HCT116 (cell line): ENCODE data around the gene CHID1. TPM values are rescaled to one million over a fixed set of nuclear protein-coding genes. Genes with fewer than 3 reads are reported as not detected.

Experiments used
- ATAC-seq: fragments of 200-7000 bp; cut with Tn5 transposase; 2 replicates; pipeline ENCODE4 v1.9.1; 2020; ENCODE audit warnings: mild to moderate bottlenecking, moderate library complexity
- BruUV-seq: library from RNA; stranded (reverse); fragments of 400-500 nt; replicated peaks from 2 replicates; lab custom pipeline; 2021; lab: Mats Ljungman, UMichigan
- CTCF ChIA-PET: fragments of 300-600 bp; sonication (Branson Sonifier 250); formaldehyde crosslinking; loops from one replicate; lab custom pipeline; 2021; ENCODE audit warnings: antibody characterized with exemption; lab: Charles Lee
- POLR2A ChIA-PET: fragments of 300-600, 350-600 bp; sonication (Branson Sonifier 250); formaldehyde crosslinking; loops from one replicate; lab custom pipeline; 2021; ENCODE audit warnings: antibody characterized with exemption; lab: Charles Lee
- RAD21 ChIA-PET, 2 experiments: fragments of 300-600 bp; sonication (Branson Sonifier 250); formaldehyde crosslinking; loops; one replicate each; lab custom pipeline; 2023; ENCODE audit warnings: low total read pairs in 2 of 2; ENCODE audit not compliant: uncharacterized antibody in 2 of 2, unreplicated experiment in 2 of 2, low non-redundant PET in 1 of 2; lab: Charles Lee
- DNase-seq: peaks from one replicate; pipeline ENCODE4 v3.0.0-alpha.2; 2010; ENCODE audit warnings: low read depth, low spot score
- H2AFZ ChIP-seq: fragments of 200-600 bp; shearing (Covaris generic), sonication (generic); 2 replicates; pipeline ENCODE4 v1.6.1; 2017; ENCODE audit warnings: low read depth, mixed run types, mixed read lengths, antibody characterized with exemption, low read length; ENCODE audit not compliant: poor library complexity, severe bottlenecking
- H3K27ac ChIP-seq: 2 replicates; pipeline ENCODE4 v1.5.1; 2012; ENCODE audit warnings: low read depth, low read length
- H3K27me3 ChIP-seq: fragments of 200-600 bp; sonication (generic); 2 replicates; pipeline ENCODE4 v1.6.1; 2016; ENCODE audit warnings: mixed run types, low read length, mixed read lengths; ENCODE audit not compliant: insufficient read depth
- H3K36me3 ChIP-seq, 2 experiments: fragments of 200-500 bp in 1 of 2; fragments of 200-600 bp in 1 of 2; sonication (Bioruptor generic) in 1 of 2; sonication (generic) in 1 of 2; 2 replicates each; pipeline versions ENCODE4 v1.5.1 to v1.6.1; 2014 to 2016; ENCODE audit warnings: low read length in 2 of 2, inconsistent platforms in 1 of 2, mixed read lengths in 1 of 2, mixed run types in 1 of 2; ENCODE audit not compliant: insufficient read depth in 2 of 2, control insufficient read depth in 1 of 2
- H3K4me1 ChIP-seq, 2 experiments: fragments of 200-600 bp in 1 of 2; sonication (generic) in 1 of 2; 2 replicates each; pipeline versions ENCODE4 v1.5.1 to v1.6.1; 2012 to 2017; ENCODE audit warnings: low read length in 2 of 2, inconsistent platforms in 1 of 2, mild to moderate bottlenecking in 1 of 2, mixed read lengths in 1 of 2, mixed run types in 1 of 2, moderate library complexity in 1 of 2; ENCODE audit not compliant: insufficient read depth in 2 of 2, control insufficient read depth in 1 of 2
- H3K4me2 ChIP-seq: fragments of 200-600 bp; sonication (generic); 2 replicates; pipeline ENCODE4 v1.6.1; 2017; ENCODE audit warnings: mixed run types, low read length, mixed read lengths
- H3K4me3 ChIP-seq, 2 experiments: fragments of 200-600 bp in 1 of 2; sonication (generic) in 1 of 2; replicated peaks in 1 of 2; 2 replicates each; pipeline ENCODE4 v1.5.1; 2011 to 2016; ENCODE audit warnings: low read length in 2 of 2, control low read depth in 1 of 2, low read depth in 1 of 2, mild to moderate bottlenecking in 1 of 2, mixed read lengths in 1 of 2, mixed run types in 1 of 2
- H3K79me2 ChIP-seq: fragments of 200-600 bp; sonication (generic); 2 replicates; pipeline ENCODE4 v1.6.1; 2017; ENCODE audit warnings: mild to moderate bottlenecking, mixed run types, low read length, moderate library complexity, mixed read lengths; ENCODE audit not compliant: insufficient read depth
- H3K9ac ChIP-seq: fragments of 200-600 bp; sonication (generic); 2 replicates; pipeline ENCODE4 v1.6.1; 2016; ENCODE audit warnings: low read length, mixed read lengths
- H3K9me2 ChIP-seq: fragments of 200-600 bp; sonication (generic), shearing (Covaris generic); 2 replicates; pipeline ENCODE4 v1.6.1; 2017; ENCODE audit warnings: mixed run types, mild to moderate bottlenecking, moderate library complexity; ENCODE audit not compliant: insufficient read depth
- H3K9me3 ChIP-seq, 2 experiments: fragments of 200-500 bp in 1 of 2; fragments of 200-600 bp in 1 of 2; sonication (Bioruptor generic) in 1 of 2; sonication (generic) in 1 of 2; 2 replicates each; pipeline ENCODE4 v1.6.1; 2014 to 2017; ENCODE audit warnings: low read length in 2 of 2, mixed read lengths in 2 of 2, inconsistent platforms in 1 of 2, low read depth in 1 of 2, mild to moderate bottlenecking in 1 of 2, mixed run types in 1 of 2, moderate library complexity in 1 of 2; ENCODE audit not compliant: control insufficient read depth in 1 of 2, insufficient read depth in 1 of 2
- H4K20me1 ChIP-seq: fragments of 200-600 bp; sonication (generic), shearing (Covaris generic); 2 replicates; pipeline ENCODE4 v1.6.1; 2017; ENCODE audit warnings: mixed run types, mild to moderate bottlenecking, moderate library complexity; ENCODE audit not compliant: insufficient read depth
- ELF1 ChIP-seq: IDR thresholded peaks from 2 replicates; pipeline ENCODE4 v1.6.1; 2012; ENCODE audit warnings: low read depth, borderline replicate concordance
- POLR2AphosphoS5 ChIP-seq: IDR thresholded peaks from 2 replicates; pipeline ENCODE4 v1.6.1; 2011; ENCODE audit warnings: mild to moderate bottlenecking, low read depth, low read length, moderate library complexity
- SRF ChIP-seq: IDR thresholded peaks from 2 replicates; pipeline ENCODE4 v1.6.1; 2012; ENCODE audit warnings: low read depth
- YY1 ChIP-seq: IDR thresholded peaks from 2 replicates; pipeline ENCODE4 v1.6.1; 2011; ENCODE audit warnings: low read length, low read depth, moderate library complexity, mild to moderate bottlenecking; ENCODE audit not compliant: insufficient replicate concordance; ENCODE audit errors: extremely low read depth
- ZFX ChIP-seq: fragments of 450-650 bp; IDR thresholded peaks from 2 replicates; pipeline ENCODE4 v1.6.1; 2017
- intact Hi-C: fragments of 100-400 bp; cut with micrococcal nuclease; formaldehyde crosslinking; loops from 2 replicates; pipeline ENCODE4 v1.10.0; 2022
- total RNA-seq: library from RNA; stranded (reverse); gene quantifications from one replicate; pipeline ENCODE4 v1.2.1, GENCODE V29; 2021; ENCODE audit not compliant: unreplicated experiment
- TF ChIP-seq, protein P1 (sequence below): IDR thresholded peaks from 2 replicates; pipeline ENCODE4 v1.6.1; 2011; ENCODE audit warnings: mild to moderate bottlenecking, low read length, moderate library complexity; ENCODE audit not compliant: insufficient replicate concordance; ENCODE audit errors: extremely low read depth
- TF ChIP-seq, protein P2 (sequence below), 3 experiments: fragments of 200-600 bp in 1 of 3; sonication (generic) in 1 of 3; IDR thresholded peaks in 2 of 3; conservative IDR thresholded peaks in 1 of 3; 2 replicates each; pipeline ENCODE4 v1.5.1; 2012 to 2017; ENCODE audit warnings: low read depth in 2 of 3, low read length in 2 of 3, antibody characterized with exemption in 1 of 3, borderline replicate concordance in 1 of 3, control low read depth in 1 of 3, mild to moderate bottlenecking in 1 of 3, mixed read lengths in 1 of 3, mixed run types in 1 of 3, moderate library complexity in 1 of 3; ENCODE audit not compliant: insufficient read depth in 1 of 3

Gene CHID1
- total RNA-seq, 1 experiment from 2014 or later, result 102 TPM

DNA sequence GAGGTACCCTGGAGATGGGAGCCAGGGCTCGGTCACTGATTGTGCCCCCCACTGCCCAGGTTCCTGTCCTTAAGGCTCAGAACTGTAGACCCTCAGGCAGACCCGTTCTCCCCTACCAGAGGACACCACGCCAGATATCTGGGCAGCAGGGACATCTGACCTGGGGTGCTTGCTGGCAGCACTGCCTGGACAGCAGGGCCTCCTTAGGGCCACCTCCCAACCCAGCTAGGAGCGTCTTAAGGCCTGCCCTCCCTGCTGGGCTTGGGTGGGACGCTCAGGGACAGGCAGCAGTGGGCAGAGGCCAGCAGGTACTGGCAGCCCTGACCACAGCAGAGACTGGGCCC, 71.4 kb downstream of the CHID1 start (continued):
- TF ChIP-seq, protein P1, sequence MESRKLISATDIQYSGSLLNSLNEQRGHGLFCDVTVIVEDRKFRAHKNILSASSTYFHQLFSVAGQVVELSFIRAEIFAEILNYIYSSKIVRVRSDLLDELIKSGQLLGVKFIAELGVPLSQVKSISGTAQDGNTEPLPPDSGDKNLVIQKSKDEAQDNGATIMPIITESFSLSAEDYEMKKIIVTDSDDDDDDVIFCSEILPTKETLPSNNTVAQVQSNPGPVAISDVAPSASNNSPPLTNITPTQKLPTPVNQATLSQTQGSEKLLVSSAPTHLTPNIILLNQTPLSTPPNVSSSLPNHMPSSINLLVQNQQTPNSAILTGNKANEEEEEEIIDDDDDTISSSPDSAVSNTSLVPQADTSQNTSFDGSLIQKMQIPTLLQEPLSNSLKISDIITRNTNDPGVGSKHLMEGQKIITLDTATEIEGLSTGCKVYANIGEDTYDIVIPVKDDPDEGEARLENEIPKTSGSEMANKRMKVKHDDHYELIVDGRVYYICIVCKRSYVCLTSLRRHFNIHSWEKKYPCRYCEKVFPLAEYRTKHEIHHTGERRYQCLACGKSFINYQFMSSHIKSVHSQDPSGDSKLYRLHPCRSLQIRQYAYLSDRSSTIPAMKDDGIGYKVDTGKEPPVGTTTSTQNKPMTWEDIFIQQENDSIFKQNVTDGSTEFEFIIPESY, result no peak
- TF ChIP-seq ELF1 (no peak), SRF (no peak), YY1 (no peak)

GRCh38 chr11:838441-839279, 72.0 kb downstream of the CHID1 start:
- TF ChIP-seq, protein P2, sequence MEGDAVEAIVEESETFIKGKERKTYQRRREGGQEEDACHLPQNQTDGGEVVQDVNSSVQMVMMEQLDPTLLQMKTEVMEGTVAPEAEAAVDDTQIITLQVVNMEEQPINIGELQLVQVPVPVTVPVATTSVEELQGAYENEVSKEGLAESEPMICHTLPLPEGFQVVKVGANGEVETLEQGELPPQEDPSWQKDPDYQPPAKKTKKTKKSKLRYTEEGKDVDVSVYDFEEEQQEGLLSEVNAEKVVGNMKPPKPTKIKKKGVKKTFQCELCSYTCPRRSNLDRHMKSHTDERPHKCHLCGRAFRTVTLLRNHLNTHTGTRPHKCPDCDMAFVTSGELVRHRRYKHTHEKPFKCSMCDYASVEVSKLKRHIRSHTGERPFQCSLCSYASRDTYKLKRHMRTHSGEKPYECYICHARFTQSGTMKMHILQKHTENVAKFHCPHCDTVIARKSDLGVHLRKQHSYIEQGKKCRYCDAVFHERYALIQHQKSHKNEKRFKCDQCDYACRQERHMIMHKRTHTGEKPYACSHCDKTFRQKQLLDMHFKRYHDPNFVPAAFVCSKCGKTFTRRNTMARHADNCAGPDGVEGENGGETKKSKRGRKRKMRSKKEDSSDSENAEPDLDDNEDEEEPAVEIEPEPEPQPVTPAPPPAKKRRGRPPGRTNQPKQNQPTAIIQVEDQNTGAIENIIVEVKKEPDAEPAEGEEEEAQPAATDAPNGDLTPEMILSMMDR (IDR thresholded peaks at IDR 0.05 in 2 of 3, conservative IDR thresholded peaks at IDR 0.05 in 1 of 3; ENCODE audit: borderline replicate concordance in 1 of 3, insufficient read depth in 1 of 3, low read depth in 2 of 3, low read length in 2 of 3), result peak in 2 of 3 experiments; percentile 48 to 58; a peak in 3 of 6 replicates
- TF ChIP-seq ZFX, result no peak
- peak; percentile 17 for TF ChIP-seq POLR2AphosphoS5
- intact Hi-C loops, result no loop called here
- Histone ChIP-seq H3K9me2 (no peaks in the 10 kb centered on the region), H4K20me1 (peaks cover 23% of the 10 kb centered on the region; the same call in 1 of the 2 replicates), H3K27ac (peak overlapping the region; percentile 97), H3K9ac (peak overlapping the region; percentile 42), H3K4me3 (no peak overlapping the region), H3K4me2 (peak overlapping the region; percentile 92), H3K9me3 (no peaks in the 10 kb centered on the region), H3K4me1 (peaks cover 34 to 73% of the 10 kb centered on the region in 2 experiments), H2AFZ (no peak overlapping the region), H3K27me3 (no peaks in the 10 kb centered on the region), H3K36me3 (peaks cover 3 to 44% of the 10 kb centered on the region in 2 experiments; a peak in 3 of 4 replicates), H3K79me2 (peaks cover 83% of the 10 kb centered on the region)
- ChIA-PET CTCF (interaction anchor here (1.0 kb wide), 1 partner anchor 29 kb away, joined by 7 read pairs; the partner anchor contains the start of gene RPLP2), POLR2A (interaction anchor here (0.6 to 1.2 kb wide), 3 partner anchors 17 to 43 kb away, joined by 3 to 6 read pairs (median 4); no protein-coding TSS in a partner anchor), RAD21 (no interaction called here)
- no peak for DNase-seq
- no TSS peak for BruUV-seq
- peak; percentile 41 for ATAC-seq
